Sigmoid colon (tissue), 7 donors: ENCODE results near the gene PIK3R4. TPM values are rescaled to one million over a fixed set of nuclear protein-coding genes. Genes with fewer than 3 reads are reported as not detected.

Experiments used
- DNase-seq: peaks from one replicate; pipeline ENCODE4 v3.0.0-alpha.2; 2019
- H3K27ac ChIP-seq, 4 donors: fragments of 200-600 bp; sonication (generic); one replicate each; pipeline ENCODE4 v1.5.1; 2016 to 2019; ENCODE audit warnings: mild to moderate bottlenecking in 1 of 4
- H3K27me3 ChIP-seq, 3 donors: fragments of 200-600 bp; sonication (generic); one replicate each; pipeline ENCODE4 v1.5.1; 2019; ENCODE audit warnings: mild to moderate bottlenecking in 1 of 3
- H3K36me3 ChIP-seq, 4 donors: fragments of 200-600 bp; sonication (generic); one replicate each; pipeline ENCODE4 v1.5.1; 2016 to 2019
- H3K4me1 ChIP-seq, 4 donors: fragments of 200-600 bp; sonication (generic); one replicate each; pipeline ENCODE4 v1.5.1; 2017 to 2019
- H3K4me3 ChIP-seq, 4 donors: fragments of 200-600 bp; sonication (generic); one replicate each; pipeline ENCODE4 v1.5.1; 2017 to 2019; ENCODE audit warnings: mild to moderate bottlenecking in 2 of 4, moderate library complexity in 1 of 4
- H3K9me3 ChIP-seq, 4 donors: fragments of 200-600 bp in 3 of 4; sonication (generic) in 3 of 4; one replicate each; pipeline versions ENCODE4 v1.5.1 to v1.6.1; 2013 to 2019
- EP300 ChIP-seq, 4 donors: sonication (generic); formaldehyde crosslinking; IDR thresholded peaks; one replicate each; pipeline ENCODE4 v1.6.1; 2017; ENCODE audit warnings: antibody characterized with exemption in 4 of 4
- POLR2A ChIP-seq, 2 donors: fragments of 450-650 bp; IDR thresholded peaks; one replicate each; pipeline ENCODE4 v1.6.1; 2016; ENCODE audit warnings: antibody characterized with exemption in 2 of 2, mild to moderate bottlenecking in 2 of 2, moderate library complexity in 2 of 2
- POLR2AphosphoS5 ChIP-seq, 4 donors: sonication (generic); formaldehyde crosslinking; IDR thresholded peaks; one replicate each; pipeline ENCODE4 v1.6.1; 2017; ENCODE audit warnings: antibody characterized with exemption in 4 of 4
- WGBS, 2 donors: extraction: QIAGEN DNeasy Blood & Tissue Kit; methylation state at CpG; one replicate each; pipeline ENCODE4 v1.1.7; 2013; 5-methylcytosine and 5-hydroxymethylcytosine counted together
- intact Hi-C: fragments of 100-400 bp; cut with DNase I; formaldehyde crosslinking; loops from one replicate; pipeline ENCODE4 v1.15.1; 2023
- polyA plus RNA-seq, 3 donors: library from polyadenylated mRNA; stranded (reverse); fragments of 200-250 nt; gene quantifications; one replicate each; pipeline ENCODE4 v1.2.3, GENCODE V29; 2013
- total RNA-seq, 4 donors: library from RNA; depleted of rRNA; stranded (reverse); fragments of >200 nt; gene quantifications; one replicate each; pipeline ENCODE4 v1.1.0, GENCODE V29; 2016
- TF ChIP-seq, protein P1 (sequence below), 4 experiments: fragments of 450-650 bp in 3 of 4; fragments of 200-600 bp in 1 of 4; IDR thresholded peaks; one replicate each; pipeline ENCODE4 v1.5.1; 2016 to 2019; ENCODE audit warnings: antibody characterized with exemption in 4 of 4, mild to moderate bottlenecking in 3 of 4, moderate library complexity in 2 of 4
- donor health status: healthy with polysubstance abuse.
- donor health status: Bipolar disorder and iron deficiency.
- donor health status: healthy.

PIK3R4 gene
- total and polyA plus RNA-seq, 7 donors: 9.6 to 39.2 (median 25.8) TPM

- H3K4me3 ChIP-seq: no peak overlapping the region
- intact Hi-C loops: no loop called here
- H3K27me3 ChIP-seq: no peaks in the 10 kb centered on the region
- H3K36me3 ChIP-seq: no peaks in the 10 kb centered on the region
- H3K9me3 ChIP-seq: no peaks in the 10 kb centered on the region
- no peak for DNase-seq
- TF ChIP-seq, protein P1, sequence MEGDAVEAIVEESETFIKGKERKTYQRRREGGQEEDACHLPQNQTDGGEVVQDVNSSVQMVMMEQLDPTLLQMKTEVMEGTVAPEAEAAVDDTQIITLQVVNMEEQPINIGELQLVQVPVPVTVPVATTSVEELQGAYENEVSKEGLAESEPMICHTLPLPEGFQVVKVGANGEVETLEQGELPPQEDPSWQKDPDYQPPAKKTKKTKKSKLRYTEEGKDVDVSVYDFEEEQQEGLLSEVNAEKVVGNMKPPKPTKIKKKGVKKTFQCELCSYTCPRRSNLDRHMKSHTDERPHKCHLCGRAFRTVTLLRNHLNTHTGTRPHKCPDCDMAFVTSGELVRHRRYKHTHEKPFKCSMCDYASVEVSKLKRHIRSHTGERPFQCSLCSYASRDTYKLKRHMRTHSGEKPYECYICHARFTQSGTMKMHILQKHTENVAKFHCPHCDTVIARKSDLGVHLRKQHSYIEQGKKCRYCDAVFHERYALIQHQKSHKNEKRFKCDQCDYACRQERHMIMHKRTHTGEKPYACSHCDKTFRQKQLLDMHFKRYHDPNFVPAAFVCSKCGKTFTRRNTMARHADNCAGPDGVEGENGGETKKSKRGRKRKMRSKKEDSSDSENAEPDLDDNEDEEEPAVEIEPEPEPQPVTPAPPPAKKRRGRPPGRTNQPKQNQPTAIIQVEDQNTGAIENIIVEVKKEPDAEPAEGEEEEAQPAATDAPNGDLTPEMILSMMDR (IDR thresholded peaks at IDR 0.05): no peak
- H3K4me1 ChIP-seq: peaks cover 0 to 7% (median 0%) of the 10 kb centered on the region in 4 donors
- WGBS, 2 donors: 78% methylated on average over 6 of the region's 6 CpGs
- no peak overlapping the region for H3K27ac ChIP-seq
These were observed 40.9 kb upstream of the PIK3R4 start for GRCh38 chr3:130787422-130788068.

- Histone ChIP-seq H3K9me3 (no peaks in the 10 kb centered on the region), H3K4me3 (no peak overlapping the region), H3K27me3 (no peaks in the 10 kb centered on the region), H3K27ac (no peak overlapping the region), H3K4me1 (no peaks in the 10 kb centered on the region), H3K36me3 (no peaks in the 10 kb centered on the region)
- no peak for TF ChIP-seq EP300 (IDR thresholded peaks at IDR 0.05)
- no peak for TF ChIP-seq POLR2AphosphoS5 (IDR thresholded peaks at IDR 0.05)
- TF ChIP-seq, protein P1 (IDR thresholded peaks at IDR 0.05): no peak
- TF ChIP-seq POLR2A (IDR thresholded peaks at IDR 0.05): no peak
- no peak for DNase-seq
- intact Hi-C loops: no loop called here
These were observed 39.7 kb upstream of the PIK3R4 start for GRCh38 chr3:130786306-130786705.

DNA sequence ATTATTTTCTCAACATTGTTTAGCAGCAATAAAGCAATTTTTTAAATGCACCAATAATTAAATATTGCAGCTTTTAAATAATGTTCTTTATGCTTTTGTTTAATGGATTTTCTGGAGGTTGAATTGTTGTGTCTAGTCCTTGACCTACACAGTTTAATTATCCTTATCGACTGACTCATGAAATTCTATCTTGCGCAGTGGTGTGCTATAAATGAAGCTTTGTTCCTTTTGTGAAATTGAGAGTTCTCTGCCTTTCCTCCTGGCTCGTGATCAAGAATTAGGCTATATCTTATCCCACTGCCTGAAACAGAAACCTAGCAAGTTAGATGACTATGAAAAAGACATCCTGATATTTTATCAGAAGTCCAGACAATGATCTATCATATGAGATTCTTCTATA, 37.0 kb upstream of the PIK3R4 start:
- 14 to 61% methylated on average over 3 of the region's 3 CpGs for WGBS, 2 donors
- TF ChIP-seq POLR2A (IDR thresholded peaks at IDR 0.05) (no peak), EP300 (IDR thresholded peaks at IDR 0.05) (no peak), POLR2AphosphoS5 (IDR thresholded peaks at IDR 0.05) (no peak)
- TF ChIP-seq, protein P1 (IDR thresholded peaks at IDR 0.05): no peak
- no peaks in the 10 kb centered on the region for H3K4me1 ChIP-seq
- no peak overlapping the region for H3K27ac ChIP-seq
- no peaks in the 10 kb centered on the region for H3K9me3 ChIP-seq
- no peak overlapping the region for H3K4me3 ChIP-seq
- no peaks in the 10 kb centered on the region for H3K27me3 ChIP-seq
- DNase-seq: no peak
- intact Hi-C loops: no loop called here
- no peaks in the 10 kb centered on the region for H3K36me3 ChIP-seq

GRCh38 chr3:130779486-130779885, 32.9 kb upstream of the PIK3R4 start:
- H3K27me3 ChIP-seq: no peaks in the 10 kb centered on the region
- H3K4me3 ChIP-seq: no peak overlapping the region
- 69 to 79% methylated on average over 5 of the region's 5 CpGs for WGBS, 2 donors

More at GRCh38 chr3:130779486-130779885, 32.9 kb upstream of the PIK3R4 start:
- H3K4me1 ChIP-seq: no peaks in the 10 kb centered on the region
- DNase-seq: no peak
- intact Hi-C loops: no loop called here
- H3K27ac ChIP-seq: no peak overlapping the region
- no peaks in the 10 kb centered on the region for H3K36me3 ChIP-seq
- TF ChIP-seq POLR2A (IDR thresholded peaks at IDR 0.05) (no peak), EP300 (IDR thresholded peaks at IDR 0.05) (no peak), POLR2AphosphoS5 (IDR thresholded peaks at IDR 0.05) (no peak)
- TF ChIP-seq, protein P1 (IDR thresholded peaks at IDR 0.05): no peak
- H3K9me3 ChIP-seq: no peaks in the 10 kb centered on the region
